Retinal pigment epithelial cell (primary cell): ENCODE results near the gene GPR141.

ENCODE experiments used
- DNase-seq: peaks from one replicate; pipeline ENCODE4 v3.0.0-alpha.2; 2010; ENCODE audit warnings: low read depth
- H3K4me3 ChIP-seq: 2 replicates; pipeline ENCODE4 v1.5.1; 2011; ENCODE audit warnings: mild to moderate bottlenecking, low read length, control low read depth, moderate library complexity
- CTCF ChIP-seq: conservative IDR thresholded peaks from 2 replicates; pipeline ENCODE4 v1.5.1; 2011; ENCODE audit warnings: low read depth, low read length, control low read depth, inconsistent platforms

The GPR141 gene

GRCh38 chr7:37759526-37759925, 76.0 kb downstream of the GPR141 start:
- H3K4me3 ChIP-seq: no peak overlapping the region
- no peak for TF ChIP-seq CTCF
- DNase-seq: no peak

- H3K4me3 ChIP-seq: no peak overlapping the region
- DNase-seq: no peak
- TF ChIP-seq CTCF: no peak
These were observed 81.9 kb downstream of the GPR141 start for GRCh38 chr7:37765421-37765829.

GRCh38 chr7:37765872-37766525, 82.4 kb downstream of the GPR141 start:
- H3K4me3 ChIP-seq: no peak overlapping the region
- DNase-seq: no peak
- no peak for TF ChIP-seq CTCF

GRCh38 chr7:37768611-37769010, 85.0 kb downstream of the GPR141 start:
- H3K4me3 ChIP-seq: no peak overlapping the region
- no peak for DNase-seq
- TF ChIP-seq CTCF: no peak

- no peak for TF ChIP-seq CTCF
- H3K4me3 ChIP-seq: no peak overlapping the region
- no peak for DNase-seq
These were observed 85.7 kb downstream of the GPR141 start for GRCh38 chr7:37769291-37769690.

GRCh38 chr7:37769726-37770125, 86.2 kb downstream of the GPR141 start:
- DNase-seq: no peak
- no peak for TF ChIP-seq CTCF
- no peak overlapping the region for H3K4me3 ChIP-seq

- no peak for DNase-seq
- no peak overlapping the region for H3K4me3 ChIP-seq
- no peak for TF ChIP-seq CTCF
These were observed 87.3 kb downstream of the GPR141 start for GRCh38 chr7:37770838-37771237.
